ENCODE measurements around the gene OGFR. TPM values are rescaled to one million over a fixed set of nuclear protein-coding genes. Genes with fewer than 3 reads are reported as not detected.

OGFR gene
- total and polyA plus RNA-seq, 7 donors = 11.6 to 21.6 (median 19.2) TPM

GRCh38 chr20:62817975-62818591, 13.4 kb downstream of the OGFR start:
- TF ChIP-seq CTCF (IDR thresholded peaks at IDR 0.05) = no peak
- peaks cover 0 to 60% (median 33%) of the 10 kb centered on the region in 3 donors for H3K27me3 ChIP-seq (ENCODE audit: insufficient read depth in 3 of 3, low read length in 2 of 3)
- no peak overlapping the region for H3K4me3 ChIP-seq
- intact Hi-C loops (cut with DNase I) = no loop called here
- peaks cover 0 to 4% of the 10 kb centered on the region in 2 donors for H3K36me3 ChIP-seq (ENCODE audit: insufficient read depth in 1 of 2, low read depth in 1 of 2)
- no peaks in the 10 kb centered on the region for H3K9me3 ChIP-seq
- WGBS, 3 donors = 63 to 64% (median 63%) methylated on average over 12 of the region's 12 CpGs
- DNase-seq (no peak), ATAC-seq (no peak)
- H3K27ac ChIP-seq = no peak overlapping the region
- peaks cover 14% of the 10 kb centered on the region for H3K4me1 ChIP-seq

DNA sequence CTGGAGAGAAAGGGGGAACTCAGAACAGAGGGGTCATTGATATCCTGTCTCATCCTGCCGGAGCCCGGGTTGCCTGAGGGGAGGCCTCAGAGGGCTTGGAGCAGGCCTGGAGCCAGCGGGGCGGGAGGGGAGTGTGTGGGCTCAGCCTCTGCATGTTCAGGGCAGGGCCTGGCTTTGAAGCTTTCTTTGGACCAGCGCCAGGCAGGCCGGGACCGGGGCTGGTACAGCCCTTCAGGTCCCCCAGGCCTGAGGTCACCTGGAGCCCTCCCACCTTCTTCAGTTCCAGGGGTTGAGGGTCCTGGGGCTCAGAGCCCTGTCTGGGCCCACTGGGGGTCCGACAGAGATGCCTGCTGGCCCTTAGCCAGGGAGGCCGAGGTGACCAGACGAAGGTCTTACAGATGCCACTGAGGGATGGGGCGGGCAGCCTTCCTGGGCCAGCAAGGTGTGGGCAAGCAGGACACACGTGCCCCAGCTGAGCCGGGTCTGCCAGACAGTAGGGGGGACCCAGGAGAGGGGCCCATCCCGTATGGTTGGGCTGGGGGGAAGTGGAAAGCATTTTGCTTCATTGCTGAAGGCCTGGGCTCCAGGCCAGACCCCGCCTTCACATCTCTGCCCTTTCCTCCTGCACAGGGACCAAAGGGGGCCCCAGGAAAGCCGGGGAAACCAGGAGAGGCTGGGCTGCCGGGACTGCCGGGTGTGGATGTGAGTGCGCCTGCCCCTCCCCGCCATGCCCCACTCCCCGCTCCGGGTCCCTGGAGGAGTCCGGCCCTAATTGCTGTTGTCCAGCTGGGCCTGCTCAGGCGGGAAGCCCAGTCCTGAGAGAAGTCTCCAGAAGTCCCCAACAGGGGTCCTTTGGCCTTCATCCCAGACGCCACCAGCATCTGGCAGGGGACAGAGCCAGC, 14.2 kb downstream of the OGFR start:
- Histone ChIP-seq H3K4me3 (no peak overlapping the region), H3K9me3 (no peaks in the 10 kb centered on the region), H3K4me1 (peaks cover 14% of the 10 kb centered on the region), H3K36me3 (ENCODE audit: insufficient read depth in 1 of 2, low read depth in 1 of 2) (no peaks in the 10 kb centered on the region), H3K27ac (no peak overlapping the region), H3K27me3 (ENCODE audit: insufficient read depth in 3 of 3, low read length in 2 of 3) (peaks cover 0 to 60% (median 33%) of the 10 kb centered on the region in 3 donors)
- intact Hi-C loops (cut with DNase I) = no loop called here
- WGBS, 3 donors = 8 to 11% (median 8%) methylated on average over 19 to 25 of the region's 25 CpGs
- no peak for TF ChIP-seq CTCF (IDR thresholded peaks at IDR 0.05)
- ATAC-seq = peak in 1 of 4 donors; percentile 23
- peak; percentile 58 to 76 for DNase-seq

DNA sequence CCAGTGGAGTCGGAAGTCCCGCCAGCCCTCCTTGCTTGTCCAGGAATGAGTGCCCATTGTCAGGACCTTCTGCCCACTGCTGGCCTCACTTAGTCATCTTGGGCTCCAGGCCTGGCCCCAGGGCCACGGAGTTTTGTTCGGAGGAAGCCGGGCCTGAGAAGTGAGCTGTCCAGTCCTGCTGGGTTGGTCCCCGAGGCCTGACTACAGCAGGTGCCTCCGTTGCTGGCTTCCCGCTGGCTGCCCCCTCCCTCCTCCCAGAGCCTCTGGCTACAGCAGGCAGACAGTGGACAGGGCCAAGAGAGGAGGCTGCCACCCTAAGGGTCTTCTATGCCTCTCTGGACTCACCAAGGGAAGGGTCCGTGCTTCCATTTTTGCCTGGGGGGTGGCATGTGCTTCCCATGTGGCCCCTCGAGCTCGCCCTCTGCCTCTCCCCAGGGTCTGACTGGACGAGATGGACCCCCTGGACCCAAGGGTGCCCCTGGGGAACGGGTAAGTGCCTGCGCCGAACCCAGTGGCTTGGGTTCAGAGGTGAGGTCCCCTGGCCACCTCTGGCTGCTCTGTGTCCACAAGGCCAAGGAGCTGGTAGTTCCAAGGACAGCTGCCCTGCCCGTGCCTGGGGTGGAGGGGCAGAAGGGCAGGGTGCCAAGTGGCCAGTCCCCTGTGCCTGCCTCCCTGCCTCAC, 15.0 kb downstream of the OGFR start:
- no peak for TF ChIP-seq CTCF (IDR thresholded peaks at IDR 0.05)
- WGBS, 3 donors = 24 to 35% (median 25%) methylated on average over 16 of the region's 16 CpGs
- no peak for ATAC-seq

GRCh38 chr20:62820208-62820961, 15.8 kb downstream of the OGFR start:
- no peak for TF ChIP-seq CTCF (IDR thresholded peaks at IDR 0.05)
- Histone ChIP-seq H3K4me3 (no peak overlapping the region), H3K27me3 (ENCODE audit: insufficient read depth in 3 of 3, low read length in 2 of 3) (peaks cover 0 to 55% (median 29%) of the 10 kb centered on the region in 3 donors), H3K9me3 (no peaks in the 10 kb centered on the region), H3K36me3 (ENCODE audit: insufficient read depth in 1 of 2, low read depth in 1 of 2) (no peaks in the 10 kb centered on the region), H3K4me1 (peaks cover 14% of the 10 kb centered on the region), H3K27ac (no peak overlapping the region)
- WGBS, 3 donors = 60 to 66% (median 60%) methylated on average over 23 of the region's 23 CpGs
- ATAC-seq (no peak), DNase-seq (no peak)
- intact Hi-C loops (cut with DNase I) = no loop called here

More for the DNA sequence above, 15.0 kb downstream of the OGFR start:
- DNase-seq = no peak
- no peaks in the 10 kb centered on the region for H3K9me3 ChIP-seq
- peaks cover 14% of the 10 kb centered on the region for H3K4me1 ChIP-seq
- H3K4me3 ChIP-seq = no peak overlapping the region
- H3K27me3 ChIP-seq (ENCODE audit: insufficient read depth in 3 of 3, low read length in 2 of 3) = peaks cover 0 to 58% (median 31%) of the 10 kb centered on the region in 3 donors
- no peaks in the 10 kb centered on the region for H3K36me3 ChIP-seq (ENCODE audit: insufficient read depth in 1 of 2, low read depth in 1 of 2)
- intact Hi-C loops (cut with DNase I) = no loop called here
- no peak overlapping the region for H3K27ac ChIP-seq
